Panc1 (cell line): Measurements from ENCODE around the gene RASSF8. TPM values are rescaled to one million over a fixed set of nuclear protein-coding genes. Genes with fewer than 3 reads are reported as not detected.
A peak's percentile ranks its signal among the peaks of the same experiment; 100 is the strongest.

ENCODE experiments used
- ATAC-seq: fragments of 200-7000 bp; cut with Tn5 transposase; 2 replicates; pipeline ENCODE4 v1.9.1; 2020; ENCODE audit warnings: mild to moderate bottlenecking, moderate library complexity
- BruUV-seq: library from RNA; stranded (reverse); fragments of 400-500 nt; replicated peaks from 2 replicates; lab custom pipeline; 2021; lab: Mats Ljungman, UMichigan
- CTCF ChIA-PET: fragments of 300-600 bp; sonication (Branson Sonifier 250); formaldehyde crosslinking; loops from one replicate; lab custom pipeline; 2022; ENCODE audit warnings: antibody characterized with exemption; lab: Charles Lee
- POLR2A ChIA-PET: fragments of 300-600 bp; sonication (Branson Sonifier 250); formaldehyde crosslinking; loops from one replicate; lab custom pipeline; 2022; ENCODE audit warnings: antibody characterized with exemption; lab: Charles Lee
- DNase-seq: peaks from one replicate; pipeline ENCODE4 v3.0.0-alpha.2; 2010; ENCODE audit warnings: low read depth, low spot score
- H3K27ac ChIP-seq: 2 replicates; pipeline ENCODE4 v1.5.1; 2011; ENCODE audit warnings: mild to moderate bottlenecking, low read length, inconsistent platforms
- H3K27me3 ChIP-seq: fragments of 200-500 bp; sonication (Bioruptor generic); 2 replicates; pipeline ENCODE4 v1.6.0; 2014; ENCODE audit warnings: low read length, inconsistent platforms; ENCODE audit not compliant: control insufficient read depth, insufficient read depth
- H3K36me3 ChIP-seq: fragments of 200-500 bp; sonication (Bioruptor generic); 2 replicates; pipeline ENCODE4 v1.5.1; 2014; ENCODE audit warnings: inconsistent platforms, mild to moderate bottlenecking, low read length, moderate library complexity; ENCODE audit not compliant: control insufficient read depth, insufficient read depth
- H3K4me1 ChIP-seq: 2 replicates; pipeline ENCODE4 v1.5.1; 2011; ENCODE audit warnings: inconsistent platforms, mild to moderate bottlenecking, low read length, moderate library complexity; ENCODE audit not compliant: control insufficient read depth, insufficient read depth
- H3K4me3 ChIP-seq, 2 experiments: 2 replicates each; pipeline ENCODE4 v1.5.1; 2011 to 2012; ENCODE audit warnings: low read depth in 2 of 2, low read length in 2 of 2, mild to moderate bottlenecking in 2 of 2, inconsistent platforms in 1 of 2, moderate library complexity in 1 of 2
- H3K9me3 ChIP-seq: fragments of 200-500 bp; sonication (Bioruptor generic); 2 replicates; pipeline ENCODE4 v1.5.1; 2014; ENCODE audit warnings: low read depth, mild to moderate bottlenecking, inconsistent platforms, low read length, moderate library complexity; ENCODE audit not compliant: control insufficient read depth, insufficient read depth
- CTCF ChIP-seq: fragments of 450-650 bp; IDR thresholded peaks from 2 replicates; pipeline ENCODE4 v1.5.1; 2017; ENCODE audit warnings: mild to moderate bottlenecking
- POLR2AphosphoS5 ChIP-seq: IDR thresholded peaks from 2 replicates; pipeline ENCODE4 v1.6.1; 2012; ENCODE audit warnings: mild to moderate bottlenecking, low read depth, low read length, moderate library complexity
- SIN3A ChIP-seq: IDR thresholded peaks from 2 replicates; pipeline ENCODE4 v1.6.1; 2012; ENCODE audit warnings: low read depth, mild to moderate bottlenecking, low read length, moderate library complexity, borderline replicate concordance; ENCODE audit not compliant: insufficient read depth
- TCF7L2 ChIP-seq: IDR thresholded peaks from 2 replicates; pipeline ENCODE4 v1.6.1; 2011; ENCODE audit warnings: mild to moderate bottlenecking, low read depth, low read length, inconsistent platforms
- in situ Hi-C: cut with HindIII; loops from 2 replicates; pipeline ENCODE4 v1.10.0; 2016; ENCODE audit warnings: low sequenced_read_pairs, low pct_unique_long_range_greater_than_20kb
- intact Hi-C: fragments of 100-400 bp; cut with micrococcal nuclease; formaldehyde crosslinking; loops from one replicate; pipeline ENCODE4 v1.10.0; 2022; ENCODE audit not compliant: unreplicated experiment
- total RNA-seq: library from RNA; stranded (reverse); gene quantifications from one replicate; pipeline ENCODE4 v1.2.1, GENCODE V29; 2021; ENCODE audit not compliant: unreplicated experiment
- TF ChIP-seq, protein P1 (sequence below), 2 experiments: IDR thresholded peaks; 2 replicates each; pipeline ENCODE4 v1.6.1; 2011 to 2012; ENCODE audit warnings: low read depth in 2 of 2, control low read depth in 1 of 2, low read length in 1 of 2, mild to moderate bottlenecking in 1 of 2, moderate library complexity in 1 of 2; ENCODE audit not compliant: insufficient read depth in 1 of 2

RASSF8 gene
- total RNA-seq, 1 experiment from 2014 or later, result 103 TPM

GRCh38 chr12:25979059-25979458 is 20.6 kb downstream of the RASSF8 start:
- intact Hi-C loops (no loop called here), in situ Hi-C loops (no loop called here)
- ATAC-seq (no peak), DNase-seq (no peak)
- Histone ChIP-seq H3K4me1 (peaks cover 57% of the 10 kb centered on the region), H3K36me3 (no peaks in the 10 kb centered on the region), H3K4me3 (no peak overlapping the region), H3K27me3 (no peaks in the 10 kb centered on the region), H3K9me3 (no peaks in the 10 kb centered on the region), H3K27ac (peak overlapping the region; percentile 34; the same call in 1 of the 2 replicates)
- ChIA-PET CTCF (no interaction called here), POLR2A (interaction anchor here (0.8 kb wide), 1 partner anchor 20 kb away, joined by 3 read pairs; no protein-coding TSS in a partner anchor)
- no TSS peak for BruUV-seq
- TF ChIP-seq POLR2AphosphoS5 (no peak), TCF7L2 (no peak), CTCF (no peak), SIN3A (no peak)
- TF ChIP-seq, protein P1, sequence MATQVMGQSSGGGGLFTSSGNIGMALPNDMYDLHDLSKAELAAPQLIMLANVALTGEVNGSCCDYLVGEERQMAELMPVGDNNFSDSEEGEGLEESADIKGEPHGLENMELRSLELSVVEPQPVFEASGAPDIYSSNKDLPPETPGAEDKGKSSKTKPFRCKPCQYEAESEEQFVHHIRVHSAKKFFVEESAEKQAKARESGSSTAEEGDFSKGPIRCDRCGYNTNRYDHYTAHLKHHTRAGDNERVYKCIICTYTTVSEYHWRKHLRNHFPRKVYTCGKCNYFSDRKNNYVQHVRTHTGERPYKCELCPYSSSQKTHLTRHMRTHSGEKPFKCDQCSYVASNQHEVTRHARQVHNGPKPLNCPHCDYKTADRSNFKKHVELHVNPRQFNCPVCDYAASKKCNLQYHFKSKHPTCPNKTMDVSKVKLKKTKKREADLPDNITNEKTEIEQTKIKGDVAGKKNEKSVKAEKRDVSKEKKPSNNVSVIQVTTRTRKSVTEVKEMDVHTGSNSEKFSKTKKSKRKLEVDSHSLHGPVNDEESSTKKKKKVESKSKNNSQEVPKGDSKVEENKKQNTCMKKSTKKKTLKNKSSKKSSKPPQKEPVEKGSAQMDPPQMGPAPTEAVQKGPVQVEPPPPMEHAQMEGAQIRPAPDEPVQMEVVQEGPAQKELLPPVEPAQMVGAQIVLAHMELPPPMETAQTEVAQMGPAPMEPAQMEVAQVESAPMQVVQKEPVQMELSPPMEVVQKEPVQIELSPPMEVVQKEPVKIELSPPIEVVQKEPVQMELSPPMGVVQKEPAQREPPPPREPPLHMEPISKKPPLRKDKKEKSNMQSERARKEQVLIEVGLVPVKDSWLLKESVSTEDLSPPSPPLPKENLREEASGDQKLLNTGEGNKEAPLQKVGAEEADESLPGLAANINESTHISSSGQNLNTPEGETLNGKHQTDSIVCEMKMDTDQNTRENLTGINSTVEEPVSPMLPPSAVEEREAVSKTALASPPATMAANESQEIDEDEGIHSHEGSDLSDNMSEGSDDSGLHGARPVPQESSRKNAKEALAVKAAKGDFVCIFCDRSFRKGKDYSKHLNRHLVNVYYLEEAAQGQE (IDR thresholded peaks at IDR 0.05; ENCODE audit: insufficient read depth in 1 of 2, low read depth in 2 of 2, low read length in 1 of 2), result no peak

DNA sequence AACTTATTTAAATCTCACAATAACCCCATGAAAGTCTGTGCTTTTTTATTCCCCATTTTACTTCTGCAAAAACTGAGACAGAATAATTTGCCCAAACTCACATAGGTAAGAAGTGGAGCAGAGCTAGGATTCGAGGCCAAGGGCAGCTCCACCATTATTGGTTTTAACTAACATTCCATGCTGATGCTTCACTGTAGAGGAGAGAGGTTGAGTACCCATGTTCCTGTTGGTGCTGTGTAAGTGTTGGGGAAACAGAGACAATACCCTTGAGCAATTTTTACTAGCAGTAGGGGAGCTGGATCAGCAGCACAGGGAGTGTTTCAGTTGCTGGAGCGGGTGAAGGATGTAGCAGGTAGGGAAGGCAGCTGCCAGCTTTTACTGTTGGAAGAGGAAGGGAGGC is 21.1 kb downstream of the RASSF8 start:
- H3K27ac ChIP-seq, result peak overlapping the region; percentile 2; the same call in 1 of the 2 replicates
- intact Hi-C loops, result no loop called here
- H3K9me3 ChIP-seq, result no peaks in the 10 kb centered on the region
- no peak overlapping the region for H3K4me3 ChIP-seq
- ChIA-PET POLR2A (interaction anchor here (0.5 to 0.8 kb wide), 2 partner anchors 16 to 21 kb away, joined by 3 to 4 read pairs; no protein-coding TSS in a partner anchor), CTCF (no interaction called here)
- in situ Hi-C loops, result no loop called here
- TF ChIP-seq, protein P1 (IDR thresholded peaks at IDR 0.05; ENCODE audit: insufficient read depth in 1 of 2, low read depth in 2 of 2, low read length in 1 of 2), result no peak
- TF ChIP-seq SIN3A (no peak), TCF7L2 (no peak), CTCF (no peak), POLR2AphosphoS5 (no peak)
- DNase-seq, result no peak
- no TSS peak for BruUV-seq
- peaks cover 56% of the 10 kb centered on the region for H3K4me1 ChIP-seq
- H3K36me3 ChIP-seq, result no peaks in the 10 kb centered on the region
- no peak for ATAC-seq
- no peaks in the 10 kb centered on the region for H3K27me3 ChIP-seq
